ENCODE results near the gene TMEM131.

TMEM131 gene

DNA sequence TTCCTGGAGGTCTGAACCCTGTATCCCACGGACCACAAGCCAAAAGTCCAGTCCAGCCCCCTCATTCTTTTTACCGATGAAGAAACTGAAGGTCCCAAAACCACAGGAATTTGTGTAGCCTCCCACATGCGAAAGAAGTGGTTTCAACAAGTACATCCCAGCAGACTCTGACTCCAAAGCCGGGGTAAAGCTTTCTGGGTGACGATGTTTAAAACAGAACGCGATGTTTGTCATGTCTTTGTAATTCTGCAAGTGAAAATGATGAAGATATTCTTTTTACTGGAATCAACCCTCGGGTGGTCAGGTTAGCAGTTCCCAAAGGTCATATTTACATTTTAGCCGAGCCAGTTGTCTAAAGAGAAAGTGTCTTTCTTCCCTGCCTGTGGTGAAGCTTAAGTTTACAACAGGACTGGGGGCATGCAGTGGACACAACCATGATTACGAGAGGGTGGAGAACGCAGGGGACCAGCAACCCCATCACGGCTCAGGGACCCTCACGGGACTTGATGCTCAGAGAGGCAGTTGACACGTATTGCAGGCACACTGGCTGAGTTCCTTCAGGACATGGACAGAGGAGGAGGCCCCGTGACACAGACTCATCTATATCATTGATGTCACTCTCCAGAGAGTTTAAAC is 17.8 kb upstream of the TMEM131 start:
- DNase-seq (ENCODE audit: low read depth in 1 of 2, low spot score in 1 of 2) = no peak
- no peak for TF ChIP-seq JUND (IDR thresholded peaks at IDR 0.05; ENCODE audit: low read depth)
- in situ Hi-C loops (cut with HindIII; ENCODE audit: low pct_unique_long_range_greater_than_20kb, low sequenced_read_pairs) = no loop called here

DNA sequence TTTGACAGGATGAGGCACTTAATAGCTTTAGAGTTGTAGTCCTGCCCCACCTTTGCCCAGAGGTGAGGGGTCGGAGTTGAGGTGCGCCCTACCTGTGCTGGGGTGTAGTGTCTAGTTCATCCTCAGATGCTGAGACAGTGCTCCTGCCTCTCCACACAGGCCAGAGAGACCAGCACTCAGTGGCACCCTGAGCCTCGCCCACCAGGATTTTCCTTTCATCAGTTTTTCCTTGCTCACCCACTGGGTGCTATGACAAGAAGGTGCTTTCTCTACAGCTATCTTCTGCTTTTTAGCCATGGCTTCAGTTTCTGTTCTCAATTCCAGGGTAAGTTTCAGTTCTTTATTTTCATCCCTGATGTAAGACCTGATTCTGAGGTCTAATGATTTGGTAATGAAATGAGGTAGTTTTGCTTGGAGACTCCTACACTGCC is 16.8 kb upstream of the TMEM131 start:
- no peak for DNase-seq (ENCODE audit: low read depth in 1 of 2, low spot score in 1 of 2)
- TF ChIP-seq JUND (IDR thresholded peaks at IDR 0.05; ENCODE audit: low read depth) = no peak
- in situ Hi-C loops (cut with HindIII; ENCODE audit: low pct_unique_long_range_greater_than_20kb, low sequenced_read_pairs) = no loop called here

DNA sequence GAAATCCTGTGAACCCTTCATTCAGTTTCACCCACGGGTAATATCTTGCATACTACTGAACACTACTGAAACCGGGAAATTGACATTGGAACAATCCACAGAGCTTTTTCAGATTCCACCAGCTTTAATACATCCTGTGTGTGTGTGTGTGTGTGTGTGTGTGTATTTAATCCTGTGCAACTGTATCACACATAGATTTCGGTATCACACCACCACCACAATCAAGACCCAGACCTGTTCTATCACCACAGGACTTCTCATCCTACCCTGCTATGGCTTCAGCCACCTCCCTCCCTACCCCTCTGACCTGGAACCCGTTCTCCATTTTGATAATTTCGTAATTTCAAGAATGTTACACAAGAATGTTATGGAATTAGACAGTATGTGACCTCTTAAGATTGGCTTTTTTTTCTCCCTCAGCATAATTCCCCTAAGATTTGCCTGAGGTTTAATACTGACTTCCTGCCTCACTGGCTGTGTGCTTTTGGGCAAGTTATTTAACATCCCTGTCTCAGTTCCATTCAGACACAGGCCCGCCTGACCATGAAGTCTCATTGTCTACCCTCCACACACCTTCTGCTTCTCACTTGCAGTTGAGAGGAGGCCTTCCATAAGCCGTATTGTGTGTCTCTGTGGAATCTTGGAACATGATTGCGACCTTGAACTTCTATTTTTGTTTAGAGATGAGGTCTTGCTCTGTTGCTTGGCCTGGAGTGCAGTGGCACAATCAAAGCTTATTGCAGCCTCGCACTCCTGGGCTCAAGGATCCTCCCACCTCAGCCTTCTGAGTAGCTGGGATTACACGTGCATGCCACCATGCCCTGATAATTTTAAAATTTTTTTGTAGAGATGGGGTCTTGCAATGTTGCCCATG is 14.4 kb upstream of the TMEM131 start:
- TF ChIP-seq JUND (IDR thresholded peaks at IDR 0.05; ENCODE audit: low read depth) = no peak

DNA sequence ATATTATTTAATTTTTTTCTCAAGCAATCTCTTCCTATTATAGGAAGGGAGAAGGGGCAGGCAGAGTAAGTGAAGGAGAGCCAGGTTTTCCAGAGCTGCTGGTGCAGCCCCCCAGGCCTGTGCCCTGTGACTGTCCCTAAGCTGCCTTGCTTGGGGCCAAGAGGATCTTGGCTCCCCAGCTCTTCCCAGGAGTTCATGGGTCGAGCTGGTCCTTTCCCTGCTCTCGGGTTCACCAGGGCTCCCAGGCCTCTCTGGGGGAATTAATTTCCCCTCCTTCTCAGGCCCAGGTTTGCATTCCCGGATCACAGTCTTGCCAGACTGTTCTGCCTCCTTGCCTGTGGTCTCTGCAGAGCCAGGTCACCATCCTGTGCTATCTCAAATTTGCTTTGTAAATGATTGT is 12.7 kb upstream of the TMEM131 start:
- no peak for TF ChIP-seq JUND (IDR thresholded peaks at IDR 0.05; ENCODE audit: low read depth)
- in situ Hi-C loops (cut with HindIII; ENCODE audit: low pct_unique_long_range_greater_than_20kb, low sequenced_read_pairs) = no loop called here
- DNase-seq (ENCODE audit: low read depth in 1 of 2, low spot score in 1 of 2) = no peak

More for the DNA sequence above, 14.4 kb upstream of the TMEM131 start:
- in situ Hi-C loops (cut with HindIII; ENCODE audit: low pct_unique_long_range_greater_than_20kb, low sequenced_read_pairs) = no loop called here
- DNase-seq (ENCODE audit: low read depth in 1 of 2, low spot score in 1 of 2) = no peak

DNA sequence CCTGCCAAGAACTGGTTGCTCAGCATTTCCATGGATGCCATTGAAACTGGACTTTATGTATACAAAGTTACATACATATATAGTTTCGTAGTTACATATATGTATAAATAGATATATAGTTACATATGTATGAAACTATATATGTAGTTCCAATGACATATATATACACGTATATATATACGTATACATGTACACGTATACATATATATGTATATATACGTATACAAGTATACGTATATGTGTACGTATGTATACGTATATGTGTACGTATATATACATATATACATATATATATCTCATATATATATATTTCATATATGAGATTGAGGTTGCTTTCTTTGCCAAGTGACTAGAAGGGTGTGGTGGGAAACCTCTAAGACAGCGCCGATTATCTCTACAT is 10.6 kb upstream of the TMEM131 start:
- no peak for DNase-seq (ENCODE audit: low read depth in 1 of 2, low spot score in 1 of 2)
- in situ Hi-C loops (cut with HindIII; ENCODE audit: low pct_unique_long_range_greater_than_20kb, low sequenced_read_pairs) = no loop called here
- no peak for TF ChIP-seq JUND (IDR thresholded peaks at IDR 0.05; ENCODE audit: low read depth)

DNA sequence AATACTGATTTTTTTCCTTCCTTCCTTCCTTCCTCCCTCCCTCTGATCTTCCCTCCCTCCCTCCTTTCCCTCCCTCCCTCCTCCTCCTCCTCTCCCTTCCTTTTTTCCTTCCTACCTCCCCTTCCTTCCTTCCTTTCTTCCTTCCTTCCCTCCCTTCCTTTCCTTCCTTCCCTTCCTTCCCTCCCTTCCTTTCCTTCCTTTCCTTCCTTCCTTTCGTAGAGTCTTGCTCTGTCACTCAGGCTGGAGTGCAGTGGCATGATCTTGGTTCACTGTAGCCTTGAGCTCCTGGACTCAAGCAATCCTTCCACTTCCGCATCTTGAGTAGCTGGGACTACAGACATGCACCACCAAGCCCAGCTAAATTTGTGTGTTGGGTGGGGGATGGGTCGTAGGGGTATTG is 8.9 kb upstream of the TMEM131 start:
- DNase-seq (ENCODE audit: low read depth in 1 of 2, low spot score in 1 of 2) = no peak
- no peak for TF ChIP-seq JUND (IDR thresholded peaks at IDR 0.05; ENCODE audit: low read depth)
- in situ Hi-C loops (cut with HindIII; ENCODE audit: low pct_unique_long_range_greater_than_20kb, low sequenced_read_pairs) = no loop called here

DNA sequence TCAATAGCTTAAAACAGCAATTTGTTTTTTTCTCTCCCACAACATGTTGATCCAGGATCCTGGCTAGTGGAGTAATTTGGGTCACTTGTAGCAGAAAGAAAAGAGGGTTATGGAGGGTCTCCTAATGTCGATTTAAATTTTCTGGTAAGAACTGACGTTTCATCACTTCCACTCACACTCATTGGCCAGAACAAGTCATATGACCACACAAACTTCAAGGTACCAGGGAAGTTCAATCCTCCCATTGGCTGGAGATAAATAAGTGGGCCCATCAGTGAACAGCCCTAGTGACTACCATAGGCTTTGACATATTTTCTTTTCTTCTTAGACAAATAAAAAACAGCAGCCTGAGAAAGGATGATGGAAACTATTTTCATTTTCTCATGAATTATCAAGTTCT is 8.3 kb upstream of the TMEM131 start:
- DNase-seq (ENCODE audit: low read depth in 1 of 2, low spot score in 1 of 2) = no peak
- in situ Hi-C loops (cut with HindIII; ENCODE audit: low pct_unique_long_range_greater_than_20kb, low sequenced_read_pairs) = no loop called here
- no peak for TF ChIP-seq JUND (IDR thresholded peaks at IDR 0.05; ENCODE audit: low read depth)

DNA sequence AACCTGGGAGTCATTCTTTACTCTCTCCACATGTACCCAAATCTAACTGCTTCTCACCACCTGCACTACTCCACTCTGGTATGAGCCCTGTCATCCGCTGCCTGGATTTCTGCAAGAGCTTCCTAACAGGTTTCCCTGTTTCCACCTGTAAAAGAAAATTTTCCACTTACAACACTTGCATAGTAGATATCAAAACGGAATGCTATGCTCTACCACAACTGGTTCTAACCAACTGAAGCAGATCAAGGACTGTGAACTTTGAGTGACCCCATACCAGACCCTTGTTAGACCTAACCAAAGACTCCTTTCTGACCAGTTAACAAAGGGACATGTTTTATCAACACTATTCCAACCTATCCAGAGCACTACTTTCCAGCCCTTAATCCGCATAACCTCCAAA is 3.8 kb upstream of the TMEM131 start:
- no peak for TF ChIP-seq JUND (IDR thresholded peaks at IDR 0.05; ENCODE audit: low read depth)
- in situ Hi-C loops (cut with HindIII; ENCODE audit: low pct_unique_long_range_greater_than_20kb, low sequenced_read_pairs) = no loop called here

DNA sequence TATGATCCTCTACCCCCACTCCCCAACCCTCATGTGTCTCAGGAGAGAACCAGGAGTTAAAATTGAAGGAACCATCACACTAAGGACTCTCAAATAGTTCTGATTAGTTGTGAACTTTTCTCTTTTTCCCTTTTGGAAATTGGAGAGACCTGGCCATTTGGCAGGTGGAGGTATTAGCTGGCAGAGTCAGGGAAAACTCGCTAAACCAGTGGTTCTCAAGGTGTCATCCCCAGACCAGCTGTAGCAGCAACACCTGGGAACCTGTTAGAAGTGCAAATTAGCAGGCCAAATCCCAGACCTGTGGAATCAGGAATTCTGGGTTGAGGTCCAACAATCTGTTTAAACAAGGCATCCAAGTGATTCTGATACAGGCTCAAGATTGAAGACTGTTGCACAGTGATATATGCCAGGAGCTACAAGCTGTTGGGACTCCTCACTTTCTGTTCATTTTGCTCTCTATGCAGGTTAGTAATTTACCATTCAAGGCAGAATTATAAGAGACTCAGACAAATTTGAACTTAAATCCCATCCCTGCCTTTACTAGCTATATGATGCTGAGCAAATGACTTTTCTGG is 2.8 kb upstream of the TMEM131 start:
- DNase-seq (ENCODE audit: low read depth in 1 of 2, low spot score in 1 of 2) = peak in 1 of 2 experiments; percentile 49
- in situ Hi-C loops (cut with HindIII; ENCODE audit: low pct_unique_long_range_greater_than_20kb, low sequenced_read_pairs) = no loop called here
- no peak for TF ChIP-seq JUND (IDR thresholded peaks at IDR 0.05; ENCODE audit: low read depth)

More for the DNA sequence above, 3.8 kb upstream of the TMEM131 start:
- no peak for DNase-seq (ENCODE audit: low read depth in 1 of 2, low spot score in 1 of 2)

DNA sequence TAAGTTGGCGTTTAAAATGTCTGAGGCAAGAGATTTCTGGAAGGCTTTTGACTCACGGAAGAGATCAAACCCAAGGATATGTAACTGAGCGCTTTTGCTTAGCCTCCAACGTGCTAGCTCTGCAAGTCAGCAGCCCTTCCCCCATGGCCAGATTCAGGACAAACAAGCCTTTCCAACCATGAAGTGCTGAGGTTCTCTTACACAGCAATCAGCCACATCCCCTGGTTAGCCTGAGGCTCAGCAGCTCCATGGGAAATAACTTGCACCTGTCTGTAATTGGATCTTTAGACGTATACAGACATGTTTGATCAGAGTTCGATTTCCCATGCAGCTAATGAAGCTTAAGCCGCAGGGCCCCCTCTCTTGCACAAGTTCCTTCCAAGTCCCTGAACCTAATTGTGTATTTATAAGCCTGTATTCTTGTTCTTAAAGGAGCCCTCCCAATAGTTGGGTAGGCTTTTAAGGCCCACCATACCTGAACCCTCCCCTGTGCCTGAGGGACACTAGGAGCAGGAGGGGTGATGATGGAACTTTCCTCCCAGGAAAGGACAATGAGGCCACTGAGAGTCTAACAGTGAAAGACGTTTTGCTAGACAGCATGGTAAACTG is 2.1 kb upstream of the TMEM131 start:
- DNase-seq (ENCODE audit: low read depth in 1 of 2, low spot score in 1 of 2) = peak in 1 of 2 experiments; percentile 77
- TF ChIP-seq JUND (IDR thresholded peaks at IDR 0.05; ENCODE audit: low read depth) = no peak
- in situ Hi-C loops (cut with HindIII; ENCODE audit: low pct_unique_long_range_greater_than_20kb, low sequenced_read_pairs) = no loop called here

DNA sequence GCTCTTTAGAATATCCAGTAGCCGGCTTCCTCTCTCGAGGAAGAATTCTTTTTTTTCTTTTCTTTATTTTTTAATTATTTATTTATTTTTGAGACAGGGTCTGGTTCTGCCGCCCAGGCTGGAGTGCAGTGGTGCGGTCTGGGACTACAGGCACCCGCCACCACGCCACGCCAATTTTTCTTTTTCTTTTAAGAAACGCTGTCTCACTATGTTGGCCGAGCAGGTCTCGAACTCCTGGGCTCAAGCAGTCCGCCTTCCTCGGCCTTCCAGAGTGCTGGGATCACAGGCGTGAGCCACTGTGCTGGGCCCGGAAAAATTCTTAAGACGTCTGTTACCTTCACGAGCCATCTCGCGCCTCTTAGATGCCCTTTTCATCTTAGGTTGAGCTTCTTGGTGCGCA is 931 bp upstream of the TMEM131 start:
- in situ Hi-C loops (cut with HindIII; ENCODE audit: low pct_unique_long_range_greater_than_20kb, low sequenced_read_pairs) = no loop called here
- DNase-seq (ENCODE audit: low read depth in 1 of 2, low spot score in 1 of 2) = no peak
- TF ChIP-seq JUND (IDR thresholded peaks at IDR 0.05; ENCODE audit: low read depth) = no peak

DNA sequence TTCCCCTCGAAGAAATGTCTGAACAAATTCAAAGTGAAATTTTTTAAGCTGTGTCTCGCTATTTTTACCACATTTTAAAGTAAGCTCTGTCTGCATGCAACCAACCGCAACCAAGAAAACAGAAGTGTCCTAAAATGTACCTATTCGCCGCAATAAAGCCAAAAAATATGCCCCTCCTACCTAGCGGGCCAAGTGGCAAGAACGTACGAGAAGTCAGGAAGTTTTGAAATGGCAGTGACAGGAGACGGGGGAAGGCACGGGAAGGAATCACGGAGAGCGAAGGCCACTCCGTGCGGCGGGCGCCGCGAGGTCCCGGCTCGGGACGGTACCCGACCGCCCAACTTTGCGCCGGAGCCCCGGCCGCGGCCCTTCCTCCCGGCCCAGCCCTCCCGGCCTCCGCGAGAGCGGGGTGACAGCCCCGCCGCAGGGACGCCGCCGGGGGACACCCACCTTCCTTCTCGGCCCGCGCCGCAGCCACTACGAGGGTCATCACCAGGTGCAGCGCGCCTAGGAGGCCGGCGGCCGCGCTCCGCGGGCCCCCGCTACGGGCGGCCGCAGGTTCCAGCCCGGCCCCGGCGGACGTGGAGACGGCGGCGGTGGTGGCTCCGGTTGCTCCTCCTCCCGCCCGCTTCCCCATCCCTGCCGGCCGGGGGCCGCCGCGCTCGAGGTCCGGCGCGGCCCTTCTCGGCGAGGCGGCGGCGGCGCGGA is 568 bp downstream of the TMEM131 start:
- in situ Hi-C loops (cut with HindIII; ENCODE audit: low pct_unique_long_range_greater_than_20kb, low sequenced_read_pairs) = no loop called here
- no peak for TF ChIP-seq JUND (IDR thresholded peaks at IDR 0.05; ENCODE audit: low read depth)
- DNase-seq (ENCODE audit: low read depth in 1 of 2, low spot score in 1 of 2) = peak; percentile 25 to 42
